HepG2 (cell line): Measurements from ENCODE around the gene C14orf180. TPM values are rescaled to one million over a fixed set of nuclear protein-coding genes. Genes with fewer than 3 reads are reported as not detected.

ENCODE experiments used
- FIP1L1 ChIP-seq: fragments of 200-400 bp; formaldehyde crosslinking; IDR thresholded peaks from 2 replicates; pipeline ENCODE4 v1.6.1; 2018; ENCODE audit warnings: low read depth, mild to moderate bottlenecking, low read length, moderate library complexity, borderline replicate concordance; ENCODE audit not compliant: insufficient read depth
- FOXK1 ChIP-seq: sonication (generic); formaldehyde crosslinking; IDR thresholded peaks from 2 replicates; pipeline ENCODE4 v1.4.0; 2020; ENCODE audit warnings: low read depth, missing genetic modification reagents, borderline replicate concordance
- IRF2 ChIP-seq: IDR thresholded peaks from 2 replicates; pipeline ENCODE4 v1.6.1; 2018; ENCODE audit warnings: missing genetic modification reagents, missing compliant biosample characterization
- LBX2 ChIP-seq: sonication (generic); formaldehyde crosslinking; IDR thresholded peaks from 2 replicates; pipeline ENCODE4 v1.5.0; 2020; ENCODE audit warnings: missing genetic modification reagents, mild to moderate bottlenecking, borderline replicate concordance
- MNT ChIP-seq: fragments of 450-650 bp; IDR thresholded peaks from 2 replicates; pipeline ENCODE4 v1.6.1; 2016
- MTF2 ChIP-seq: sonication (generic); formaldehyde crosslinking; IDR thresholded peaks from 2 replicates; pipeline ENCODE4 v1.5.0; 2020; ENCODE audit warnings: missing genetic modification reagents, borderline replicate concordance
- ZNF101 ChIP-seq: sonication (generic); formaldehyde crosslinking; IDR thresholded peaks from 2 replicates; pipeline ENCODE4 v1.4.0; 2020; ENCODE audit warnings: mild to moderate bottlenecking, low read depth, missing genetic modification reagents, borderline replicate concordance
- ZNF775 ChIP-seq: sonication (generic); formaldehyde crosslinking; IDR thresholded peaks from 2 replicates; pipeline ENCODE4 v1.4.0; 2020; ENCODE audit warnings: missing genetic modification reagents, mild to moderate bottlenecking, moderate library complexity, borderline replicate concordance
- polyA plus RNA-seq, 8 experiments: library from polyadenylated mRNA; depleted of rRNA in 3 of 8; stranded (reverse) in 7 of 8; unstranded in 1 of 8; fragments of >200 nt; fragmentation: Illumina TruSeq in 4 of 8; extraction: Trizol in 4 of 8; gene quantifications; 2 replicates each; pipeline versions ENCODE4 v1.2.1 to v1.2.3, GENCODE V29; 2011 to 2016; ENCODE audit warnings: low read depth in 4 of 8, missing spikeins in 1 of 8, mixed read lengths in 1 of 8; ENCODE audit not compliant: insufficient read depth in 1 of 8
- total RNA-seq, 5 experiments: library from RNA; depleted of rRNA; stranded (reverse); fragments of >200 nt; fragmentation: Illumina TruSeq; extraction: Trizol; gene quantifications; 2 replicates each; pipeline ENCODE4 v1.2.3, GENCODE V29; 2016; ENCODE audit warnings: low read depth in 1 of 5
- TF ChIP-seq, protein P1 (sequence below): sonication (generic); formaldehyde crosslinking; IDR thresholded peaks from one replicate; pipeline ENCODE4 v1.5.1; 2020; ENCODE audit warnings: mild to moderate bottlenecking, missing genetic modification reagents; ENCODE audit errors: not compliant biosample characterization

C14orf180 gene
- total and polyA plus RNA-seq, 2 of the 13 experiments (the other 11 are each of a cell fraction or from before 2014, with no cell fraction given) = not detected

GRCh38 chr14:104551851-104552737 is 27.5 kb upstream of the C14orf180 start (continued):
- TF ChIP-seq MNT (no peak), ZNF775 (CRISPR knock-in tag) (no peak), IRF2 (CRISPR knock-in tag) (no peak), LBX2 (CRISPR knock-in tag) (no peak), MTF2 (CRISPR knock-in tag) (no peak), FOXK1 (CRISPR knock-in tag) (no peak), ZNF101 (no peak), FIP1L1 (no peak)
- TF ChIP-seq, protein P1, sequence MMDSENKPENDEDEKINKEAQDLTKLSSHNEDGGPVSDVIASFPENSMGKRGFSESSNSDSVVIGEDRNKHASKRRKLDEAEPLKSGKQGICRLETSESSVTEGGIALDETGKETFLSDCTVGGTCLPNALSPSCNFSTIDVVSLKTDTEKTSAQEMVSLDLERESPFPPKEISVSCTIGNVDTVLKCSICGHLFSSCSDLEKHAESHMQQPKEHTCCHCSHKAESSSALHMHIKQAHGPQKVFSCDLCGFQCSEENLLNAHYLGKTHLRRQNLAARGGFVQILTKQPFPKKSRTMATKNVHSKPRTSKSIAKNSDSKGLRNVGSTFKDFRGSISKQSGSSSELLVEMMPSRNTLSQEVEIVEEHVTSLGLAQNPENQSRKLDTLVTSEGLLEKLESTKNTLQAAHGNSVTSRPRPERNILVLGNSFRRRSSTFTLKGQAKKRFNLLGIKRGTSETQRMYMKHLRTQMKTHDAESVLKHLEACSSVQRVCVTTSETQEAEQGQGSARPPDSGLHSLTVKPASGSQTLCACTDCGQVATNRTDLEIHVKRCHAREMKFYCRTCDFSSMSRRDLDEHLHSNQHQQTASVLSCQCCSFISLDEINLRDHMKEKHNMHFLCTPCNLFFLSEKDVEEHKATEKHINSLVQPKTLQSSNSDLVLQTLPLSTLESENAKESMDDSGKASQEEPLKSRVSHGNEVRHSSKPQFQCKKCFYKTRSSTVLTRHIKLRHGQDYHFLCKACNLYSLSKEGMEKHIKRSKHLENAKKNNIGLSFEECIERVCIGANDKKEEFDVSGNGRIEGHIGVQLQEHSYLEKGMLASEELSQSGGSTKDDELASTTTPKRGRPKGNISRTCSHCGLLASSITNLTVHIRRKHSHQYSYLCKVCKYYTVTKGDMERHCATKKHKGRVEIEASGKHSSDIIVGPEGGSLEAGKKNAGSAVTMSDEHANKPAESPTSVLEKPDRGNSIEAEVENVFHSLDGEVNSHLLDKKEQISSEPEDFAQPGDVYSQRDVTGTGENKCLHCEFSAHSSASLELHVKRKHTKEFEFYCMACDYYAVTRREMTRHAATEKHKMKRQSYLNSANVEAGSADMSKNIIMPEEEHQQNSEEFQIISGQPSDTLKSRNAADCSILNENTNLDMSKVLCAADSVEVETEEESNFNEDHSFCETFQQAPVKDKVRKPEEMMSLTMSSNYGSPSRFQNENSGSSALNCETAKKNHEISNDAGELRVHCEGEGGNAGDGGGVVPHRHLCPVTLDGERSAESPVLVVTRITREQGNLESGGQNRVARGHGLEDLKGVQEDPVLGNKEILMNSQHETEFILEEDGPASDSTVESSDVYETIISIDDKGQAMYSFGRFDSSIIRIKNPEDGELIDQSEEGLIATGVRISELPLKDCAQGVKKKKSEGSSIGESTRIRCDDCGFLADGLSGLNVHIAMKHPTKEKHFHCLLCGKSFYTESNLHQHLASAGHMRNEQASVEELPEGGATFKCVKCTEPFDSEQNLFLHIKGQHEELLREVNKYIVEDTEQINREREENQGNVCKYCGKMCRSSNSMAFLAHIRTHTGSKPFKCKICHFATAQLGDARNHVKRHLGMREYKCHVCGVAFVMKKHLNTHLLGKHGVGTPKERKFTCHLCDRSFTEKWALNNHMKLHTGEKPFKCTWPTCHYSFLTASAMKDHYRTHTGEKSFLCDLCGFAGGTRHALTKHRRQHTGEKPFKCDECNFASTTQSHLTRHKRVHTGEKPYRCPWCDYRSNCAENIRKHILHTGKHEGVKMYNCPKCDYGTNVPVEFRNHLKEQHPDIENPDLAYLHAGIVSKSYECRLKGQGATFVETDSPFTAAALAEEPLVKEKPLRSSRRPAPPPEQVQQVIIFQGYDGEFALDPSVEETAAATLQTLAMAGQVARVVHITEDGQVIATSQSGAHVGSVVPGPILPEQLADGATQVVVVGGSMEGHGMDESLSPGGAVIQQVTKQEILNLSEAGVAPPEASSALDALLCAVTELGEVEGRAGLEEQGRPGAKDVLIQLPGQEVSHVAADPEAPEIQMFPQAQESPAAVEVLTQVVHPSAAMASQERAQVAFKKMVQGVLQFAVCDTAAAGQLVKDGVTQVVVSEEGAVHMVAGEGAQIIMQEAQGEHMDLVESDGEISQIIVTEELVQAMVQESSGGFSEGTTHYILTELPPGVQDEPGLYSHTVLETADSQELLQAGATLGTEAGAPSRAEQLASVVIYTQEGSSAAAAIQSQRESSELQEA (CRISPR knock-in tag) = no peak
